ENCODE results near the gene SLC18B1. TPM values are rescaled to one million over a fixed set of nuclear protein-coding genes. Genes with fewer than 3 reads are reported as not detected.

Gene SLC18B1
- total RNA-seq, 1 experiment from 2014 or later = 19.5 TPM

DNA sequence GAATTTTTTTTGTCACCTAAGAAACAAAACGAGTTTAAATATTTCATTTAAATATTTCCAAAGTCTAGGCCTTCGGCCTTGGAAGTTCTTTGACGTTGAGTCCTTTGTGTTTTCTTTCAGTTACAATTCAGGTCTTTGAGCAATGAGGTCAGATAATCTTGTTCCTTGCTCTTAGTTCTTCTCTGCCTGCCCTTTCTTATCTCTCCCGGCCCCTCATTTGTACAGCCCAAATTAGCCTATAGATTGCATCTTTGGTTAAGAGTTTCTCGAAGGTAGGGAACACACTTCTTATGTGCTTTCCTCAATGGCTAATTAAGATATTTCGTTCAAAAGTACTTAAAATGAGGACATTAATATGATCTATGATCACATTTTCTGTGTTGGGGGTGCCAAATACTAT is 34.5 kb upstream of the SLC18B1 start:
- CTCF ChIA-PET = no interaction called here

DNA sequence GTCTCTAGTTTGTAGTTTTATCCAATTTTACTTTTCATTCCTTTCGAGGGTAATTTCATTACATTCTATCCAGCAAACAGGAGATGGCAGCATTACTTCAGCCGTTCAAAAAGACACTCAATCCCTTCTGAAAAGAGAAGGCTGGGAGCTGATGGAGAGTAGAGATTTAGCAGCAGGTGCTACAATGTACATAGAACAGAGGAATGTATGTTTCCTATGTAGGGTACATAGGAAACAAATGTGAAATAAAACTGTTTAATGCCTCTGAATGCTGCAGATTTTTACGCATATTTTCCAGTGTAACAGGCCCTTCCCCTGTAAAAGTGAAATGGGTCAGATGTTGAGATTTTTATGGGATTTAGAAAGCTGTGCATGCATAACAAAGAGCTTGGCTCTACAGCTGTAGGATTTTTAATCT is 31.9 kb upstream of the SLC18B1 start:
- TF ChIP-seq, protein P1, sequence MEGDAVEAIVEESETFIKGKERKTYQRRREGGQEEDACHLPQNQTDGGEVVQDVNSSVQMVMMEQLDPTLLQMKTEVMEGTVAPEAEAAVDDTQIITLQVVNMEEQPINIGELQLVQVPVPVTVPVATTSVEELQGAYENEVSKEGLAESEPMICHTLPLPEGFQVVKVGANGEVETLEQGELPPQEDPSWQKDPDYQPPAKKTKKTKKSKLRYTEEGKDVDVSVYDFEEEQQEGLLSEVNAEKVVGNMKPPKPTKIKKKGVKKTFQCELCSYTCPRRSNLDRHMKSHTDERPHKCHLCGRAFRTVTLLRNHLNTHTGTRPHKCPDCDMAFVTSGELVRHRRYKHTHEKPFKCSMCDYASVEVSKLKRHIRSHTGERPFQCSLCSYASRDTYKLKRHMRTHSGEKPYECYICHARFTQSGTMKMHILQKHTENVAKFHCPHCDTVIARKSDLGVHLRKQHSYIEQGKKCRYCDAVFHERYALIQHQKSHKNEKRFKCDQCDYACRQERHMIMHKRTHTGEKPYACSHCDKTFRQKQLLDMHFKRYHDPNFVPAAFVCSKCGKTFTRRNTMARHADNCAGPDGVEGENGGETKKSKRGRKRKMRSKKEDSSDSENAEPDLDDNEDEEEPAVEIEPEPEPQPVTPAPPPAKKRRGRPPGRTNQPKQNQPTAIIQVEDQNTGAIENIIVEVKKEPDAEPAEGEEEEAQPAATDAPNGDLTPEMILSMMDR (IDR thresholded peaks at IDR 0.05; ENCODE audit: unreplicated experiment) = peak; percentile 41
- peaks cover 19% of the 10 kb centered on the region for H3K27me3 Mint-ChIP-seq (ENCODE audit: insufficient read depth, unreplicated experiment)
- POLR2A ChIA-PET = interaction anchor here (1.0 kb wide), 1 partner anchor 10 kb away, joined by 3 read pairs; no protein-coding TSS in a partner anchor
- intact Hi-C loops (cut with micrococcal nuclease) = loop anchor here (1.0 to 5.0 kb wide), 6 partner anchors 131 to 1092 kb away; no protein-coding TSS in a partner anchor
- H3K4me3 Mint-ChIP-seq (ENCODE audit: unreplicated experiment) = no peak overlapping the region
- CTCF ChIA-PET = interaction anchor here (0.6 to 3.4 kb wide), 30 partner anchors 8 to 1320 kb away, joined by 3 to 28 read pairs (median 3); partner anchors contain the start of gene RPS12
- no peak overlapping the region for H3K27ac Mint-ChIP-seq (ENCODE audit: low read depth, unreplicated experiment)
- no peaks in the 10 kb centered on the region for H3K4me1 Mint-ChIP-seq (ENCODE audit: insufficient read depth, unreplicated experiment)
- DNase-seq (ENCODE audit: unreplicated experiment) = peak; percentile 45
- H3K9me3 Mint-ChIP-seq (ENCODE audit: unreplicated experiment) = no peaks in the 10 kb centered on the region
- BruUV-seq (replicated peaks) = no TSS peak
- H3K36me3 Mint-ChIP-seq (ENCODE audit: insufficient read depth, unreplicated experiment) = no peaks in the 10 kb centered on the region

More for the DNA sequence above, 34.5 kb upstream of the SLC18B1 start:
- Mint-ChIP-seq H3K27me3 (ENCODE audit: insufficient read depth, unreplicated experiment) (peaks cover 20% of the 10 kb centered on the region), H3K36me3 (ENCODE audit: insufficient read depth, unreplicated experiment) (no peaks in the 10 kb centered on the region), H3K27ac (ENCODE audit: low read depth, unreplicated experiment) (no peak overlapping the region), H3K4me3 (ENCODE audit: unreplicated experiment) (no peak overlapping the region), H3K4me1 (ENCODE audit: insufficient read depth, unreplicated experiment) (no peaks in the 10 kb centered on the region), H3K9me3 (ENCODE audit: unreplicated experiment) (no peaks in the 10 kb centered on the region)
- intact Hi-C loops (cut with micrococcal nuclease) = loop anchor here (5.0 kb wide), 2 partner anchors 354 to 1089 kb away; no protein-coding TSS in a partner anchor
- POLR2A ChIA-PET = no interaction called here
- TF ChIP-seq, protein P1 (IDR thresholded peaks at IDR 0.05; ENCODE audit: unreplicated experiment) = no peak
- DNase-seq (ENCODE audit: unreplicated experiment) = no peak
- no TSS peak for BruUV-seq (replicated peaks)

DNA sequence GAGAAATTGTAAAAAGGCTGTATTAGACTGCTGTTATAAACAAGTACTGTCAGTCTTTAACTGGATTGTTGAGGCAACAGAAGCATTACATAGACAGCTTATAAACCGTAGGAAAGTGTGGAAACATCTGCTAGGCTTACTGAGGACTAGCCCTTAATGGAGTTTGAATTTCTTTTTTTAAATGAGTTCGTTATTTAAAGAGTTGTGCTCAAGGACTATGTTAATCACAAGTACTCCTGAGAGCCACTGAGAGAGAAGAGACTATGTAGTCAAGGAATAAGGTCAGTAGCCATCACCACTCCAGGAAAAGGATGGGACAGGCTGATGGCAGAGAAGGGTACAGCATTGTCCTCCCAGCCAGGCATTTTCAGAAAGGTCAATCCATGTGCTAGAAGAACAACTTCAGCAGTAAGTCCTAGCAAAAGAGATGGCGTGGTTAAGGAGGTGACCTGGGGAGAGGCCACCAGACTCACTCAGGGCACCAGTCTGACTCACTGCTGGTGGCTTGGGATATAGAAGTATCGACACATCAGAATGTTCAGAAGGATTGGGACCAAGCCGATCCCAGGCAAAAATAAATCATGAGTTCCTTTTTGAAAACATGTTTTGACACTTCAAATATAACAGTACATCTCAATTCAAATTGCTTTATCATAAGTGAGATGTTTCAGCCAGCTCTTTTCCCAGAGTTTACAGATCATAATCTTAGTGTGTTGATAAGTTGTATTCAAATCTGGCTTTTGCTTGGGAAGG is 22.4 kb upstream of the SLC18B1 start:
- Mint-ChIP-seq H3K27me3 (ENCODE audit: insufficient read depth, unreplicated experiment) (no peaks in the 10 kb centered on the region), H3K9me3 (ENCODE audit: unreplicated experiment) (no peaks in the 10 kb centered on the region), H3K4me1 (ENCODE audit: insufficient read depth, unreplicated experiment) (peaks cover 36% of the 10 kb centered on the region), H3K36me3 (ENCODE audit: insufficient read depth, unreplicated experiment) (peaks cover 67% of the 10 kb centered on the region), H3K27ac (ENCODE audit: low read depth, unreplicated experiment) (peak overlapping the region; percentile 73), H3K4me3 (ENCODE audit: unreplicated experiment) (no peak overlapping the region)
- intact Hi-C loops (cut with micrococcal nuclease) = no loop called here
- peak; percentile 46 for DNase-seq (ENCODE audit: unreplicated experiment)
- TF ChIP-seq, protein P1 (IDR thresholded peaks at IDR 0.05; ENCODE audit: unreplicated experiment) = no peak
- ChIA-PET POLR2A (interaction anchor here (0.6 to 4.1 kb wide), 7 partner anchors 8 to 1240 kb away, joined by 3 to 24 read pairs (median 4); partner anchors contain the start of genes RPS12, SLC18B1 and STX7), CTCF (interaction anchor here (1.3 to 2.1 kb wide), 2 partner anchors 23 to 1096 kb away, joined by 4 to 7 read pairs; partner anchors contain the start of gene SLC18B1)
- no TSS peak for BruUV-seq (replicated peaks)
